22Rv1 (cell line): ENCODE measurements around the gene ANKRD55.
"Not testable (repeated sequence)": the region's sequence is repeated elsewhere in the genome, so short reads cannot be mapped to it uniquely, and the experiment has no call there.

ENCODE experiments used
- H3K27ac ChIP-seq: fragments of 450-650 bp; 2 replicates; pipeline ENCODE4 v1.5.1; 2017
- ZFX ChIP-seq: fragments of 450-650 bp; IDR thresholded peaks from 2 replicates; pipeline ENCODE4 v1.6.1; 2017; ENCODE audit warnings: antibody characterized with exemption, borderline replicate concordance
- TF ChIP-seq, protein P1 (sequence below): fragments of 450-650 bp; IDR thresholded peaks from 2 replicates; pipeline ENCODE4 v1.5.1; 2017; ENCODE audit warnings: mild to moderate bottlenecking

ANKRD55 gene

DNA sequence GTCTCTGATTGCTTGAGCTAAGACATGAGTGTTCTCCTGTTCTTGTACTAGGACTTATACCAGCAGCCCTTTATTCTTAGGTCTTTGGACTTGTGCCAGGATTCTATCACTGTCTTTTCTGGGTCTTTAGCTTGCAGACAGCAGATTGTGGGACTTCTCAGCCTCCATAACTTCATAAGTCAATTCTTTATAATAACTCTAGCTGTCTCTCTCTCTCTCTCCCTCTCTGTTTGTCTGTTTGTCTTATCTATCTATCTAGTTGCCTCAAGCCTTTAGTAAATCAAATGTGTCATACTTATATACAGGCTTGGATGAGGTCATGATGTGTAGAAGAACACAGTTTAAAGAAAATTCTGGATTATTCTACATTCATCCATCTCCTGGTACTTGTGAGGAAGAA is 11.5 kb upstream of the ANKRD55 start:
- TF ChIP-seq ZFX = no peak
- TF ChIP-seq, protein P1, sequence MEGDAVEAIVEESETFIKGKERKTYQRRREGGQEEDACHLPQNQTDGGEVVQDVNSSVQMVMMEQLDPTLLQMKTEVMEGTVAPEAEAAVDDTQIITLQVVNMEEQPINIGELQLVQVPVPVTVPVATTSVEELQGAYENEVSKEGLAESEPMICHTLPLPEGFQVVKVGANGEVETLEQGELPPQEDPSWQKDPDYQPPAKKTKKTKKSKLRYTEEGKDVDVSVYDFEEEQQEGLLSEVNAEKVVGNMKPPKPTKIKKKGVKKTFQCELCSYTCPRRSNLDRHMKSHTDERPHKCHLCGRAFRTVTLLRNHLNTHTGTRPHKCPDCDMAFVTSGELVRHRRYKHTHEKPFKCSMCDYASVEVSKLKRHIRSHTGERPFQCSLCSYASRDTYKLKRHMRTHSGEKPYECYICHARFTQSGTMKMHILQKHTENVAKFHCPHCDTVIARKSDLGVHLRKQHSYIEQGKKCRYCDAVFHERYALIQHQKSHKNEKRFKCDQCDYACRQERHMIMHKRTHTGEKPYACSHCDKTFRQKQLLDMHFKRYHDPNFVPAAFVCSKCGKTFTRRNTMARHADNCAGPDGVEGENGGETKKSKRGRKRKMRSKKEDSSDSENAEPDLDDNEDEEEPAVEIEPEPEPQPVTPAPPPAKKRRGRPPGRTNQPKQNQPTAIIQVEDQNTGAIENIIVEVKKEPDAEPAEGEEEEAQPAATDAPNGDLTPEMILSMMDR = no peak
- peak overlapping the region; percentile 38 for H3K27ac ChIP-seq

DNA sequence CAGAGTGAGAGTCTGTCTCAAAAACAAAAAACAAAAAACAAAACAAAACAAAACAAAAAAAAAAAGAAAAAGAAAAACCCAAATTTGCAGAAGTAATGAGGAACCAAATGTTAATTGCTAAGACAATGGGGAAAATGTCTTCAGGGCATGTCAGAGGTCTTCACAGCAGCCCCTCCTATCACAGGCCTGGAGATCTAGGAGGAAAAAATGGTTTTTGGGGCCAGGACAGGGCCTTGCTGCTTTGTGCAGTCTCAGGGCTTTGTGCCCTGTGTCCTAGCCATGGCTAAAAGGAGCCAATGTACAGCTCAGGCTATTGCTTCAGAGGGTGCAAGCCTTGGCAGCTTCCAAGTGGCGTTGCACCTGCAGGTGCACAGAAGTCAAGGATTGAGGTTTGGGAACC is 9.1 kb upstream of the ANKRD55 start:
- not testable (repeated sequence) for H3K27ac ChIP-seq

DNA sequence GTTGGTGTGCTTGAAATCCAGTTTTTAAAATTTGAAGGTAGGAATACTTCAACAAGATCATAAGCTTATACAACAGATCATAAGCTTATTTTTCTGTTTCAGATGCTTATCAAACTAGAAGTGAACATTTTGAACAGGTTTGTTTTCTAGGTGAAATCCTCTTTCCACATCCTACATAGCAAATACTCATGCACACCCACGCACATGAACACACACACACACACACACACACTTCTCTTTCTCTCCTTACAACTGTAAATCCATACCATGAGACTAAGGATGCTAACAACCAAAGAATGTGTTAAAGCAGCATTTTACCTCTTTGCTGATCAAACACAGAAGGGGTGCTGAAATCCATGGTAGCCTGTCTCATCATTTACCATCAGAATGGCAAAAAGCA is 592 bp downstream of the ANKRD55 start:
- H3K27ac ChIP-seq = no peak overlapping the region
- TF ChIP-seq, protein P1 = no peak
- TF ChIP-seq ZFX = no peak

DNA sequence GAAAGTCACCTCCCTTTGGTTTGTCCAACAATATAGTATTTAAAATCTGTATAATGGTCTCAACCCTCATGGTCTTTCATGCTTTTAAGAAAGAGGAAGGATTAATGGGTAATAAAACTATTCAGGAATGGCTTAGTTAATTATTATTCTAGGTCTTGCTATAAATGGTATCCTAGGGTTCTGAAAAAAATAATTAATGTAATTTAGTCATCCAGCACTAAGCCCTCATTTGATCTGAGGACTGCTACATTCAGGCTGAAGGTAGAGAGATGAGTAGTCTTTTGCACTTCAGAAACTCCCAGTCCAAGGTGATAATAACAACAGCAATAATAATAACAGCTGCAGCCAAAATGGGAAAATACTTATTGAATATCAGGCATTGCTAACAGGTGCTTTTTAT is 2.6 kb downstream of the ANKRD55 start:
- TF ChIP-seq, protein P1 = no peak
- TF ChIP-seq ZFX = no peak
- no peak overlapping the region for H3K27ac ChIP-seq

DNA sequence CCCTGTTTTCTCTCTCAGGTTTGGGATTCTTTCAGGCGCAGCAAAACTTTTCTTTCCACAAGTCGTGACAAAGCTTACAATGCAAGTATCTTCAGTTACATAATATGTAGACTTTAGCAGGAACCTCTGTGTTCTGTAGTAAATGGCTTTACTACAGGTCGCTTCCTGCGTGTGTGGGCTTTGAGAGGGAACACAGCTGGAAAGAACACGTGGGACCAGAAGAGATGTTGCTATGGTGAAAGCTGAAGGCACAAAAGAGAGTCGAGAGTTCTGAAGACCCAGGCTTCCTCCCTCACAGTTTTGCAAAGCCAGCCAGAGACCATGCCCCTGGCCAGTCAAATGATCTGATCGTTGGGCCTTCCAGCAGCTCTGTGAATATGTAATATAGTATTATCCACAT is 4.0 kb downstream of the ANKRD55 start:
- no peak for TF ChIP-seq ZFX
- TF ChIP-seq, protein P1 = no peak
- H3K27ac ChIP-seq = no peak overlapping the region

GRCh38 chr5:56228631-56229030 is 4.5 kb downstream of the ANKRD55 start:
- no peak overlapping the region for H3K27ac ChIP-seq
- no peak for TF ChIP-seq ZFX
- TF ChIP-seq, protein P1 = no peak

GRCh38 chr5:56227691-56228090 is 5.4 kb downstream of the ANKRD55 start:
- TF ChIP-seq, protein P1 = no peak
- no peak for TF ChIP-seq ZFX
- H3K27ac ChIP-seq = no peak overlapping the region

DNA sequence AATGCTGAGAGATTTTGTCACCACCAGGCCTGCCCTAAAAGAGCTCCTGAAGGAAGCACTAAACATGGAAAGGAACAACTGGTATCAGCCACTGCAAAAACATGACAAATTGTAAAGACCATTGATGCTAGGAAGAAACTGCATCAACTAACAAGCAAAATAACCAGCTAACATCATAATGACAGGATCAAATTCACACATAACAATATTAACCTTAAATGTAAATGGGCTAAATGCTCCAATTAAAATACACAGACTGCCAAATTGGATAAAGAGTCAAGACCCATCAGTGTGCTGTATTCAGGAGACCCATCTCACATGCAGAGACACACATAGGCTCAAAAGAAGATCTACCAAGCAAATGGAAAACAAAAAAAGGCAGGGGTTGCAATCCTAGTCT is 9.8 kb downstream of the ANKRD55 start:
- H3K27ac ChIP-seq = not testable (repeated sequence)

- H3K27ac ChIP-seq = not testable (repeated sequence)
These were observed 11.5 kb downstream of the ANKRD55 start for GRCh38 chr5:56221601-56222000.
